Activated T-helper 17 cell treated with anti-CD3 and anti-CD28 coated beads, Interleukin-2, amount 50 U/mL, for 72 hours (primary cell): ENCODE results near the gene TERC. TPM values are rescaled to one million over a fixed set of nuclear protein-coding genes. Genes with fewer than 3 reads are reported as not detected.

Experiments used
- ATAC-seq: fragments of 150-1000 bp; cut with Tn5 transposase; replicated peaks from 2 replicates; pipeline ENCODE4 v1.10.0; 2021; ENCODE audit warnings: mild to moderate bottlenecking, moderate library complexity
- H3K27ac Mint-ChIP-seq: one replicate; pipeline ENCODE4 v1.8.0; 2022; ENCODE audit warnings: mixed read lengths
- H3K27me3 Mint-ChIP-seq: one replicate; pipeline ENCODE4 v1.8.0; 2022; ENCODE audit warnings: mixed read lengths
- H3K36me3 Mint-ChIP-seq: one replicate; pipeline ENCODE4 v1.8.0; 2022; ENCODE audit warnings: low read depth, mild to moderate bottlenecking, mixed read lengths
- H3K4me1 Mint-ChIP-seq: one replicate; pipeline ENCODE4 v1.8.0; 2022; ENCODE audit warnings: mixed read lengths
- H3K4me3 Mint-ChIP-seq: one replicate; pipeline ENCODE4 v1.8.0; 2022; ENCODE audit warnings: mild to moderate bottlenecking, mixed read lengths
- H3K9me3 Mint-ChIP-seq: one replicate; pipeline ENCODE4 v1.8.0; 2022; ENCODE audit warnings: mixed read lengths
- total RNA-seq, 2 donors: library from RNA; stranded (reverse); gene quantifications; one replicate each; pipeline ENCODE4 v1.2.3, GENCODE V29; 2022

TERC gene
- total RNA-seq = 10 to 100 TPM; 14.5 to 14.9 TPM

DNA sequence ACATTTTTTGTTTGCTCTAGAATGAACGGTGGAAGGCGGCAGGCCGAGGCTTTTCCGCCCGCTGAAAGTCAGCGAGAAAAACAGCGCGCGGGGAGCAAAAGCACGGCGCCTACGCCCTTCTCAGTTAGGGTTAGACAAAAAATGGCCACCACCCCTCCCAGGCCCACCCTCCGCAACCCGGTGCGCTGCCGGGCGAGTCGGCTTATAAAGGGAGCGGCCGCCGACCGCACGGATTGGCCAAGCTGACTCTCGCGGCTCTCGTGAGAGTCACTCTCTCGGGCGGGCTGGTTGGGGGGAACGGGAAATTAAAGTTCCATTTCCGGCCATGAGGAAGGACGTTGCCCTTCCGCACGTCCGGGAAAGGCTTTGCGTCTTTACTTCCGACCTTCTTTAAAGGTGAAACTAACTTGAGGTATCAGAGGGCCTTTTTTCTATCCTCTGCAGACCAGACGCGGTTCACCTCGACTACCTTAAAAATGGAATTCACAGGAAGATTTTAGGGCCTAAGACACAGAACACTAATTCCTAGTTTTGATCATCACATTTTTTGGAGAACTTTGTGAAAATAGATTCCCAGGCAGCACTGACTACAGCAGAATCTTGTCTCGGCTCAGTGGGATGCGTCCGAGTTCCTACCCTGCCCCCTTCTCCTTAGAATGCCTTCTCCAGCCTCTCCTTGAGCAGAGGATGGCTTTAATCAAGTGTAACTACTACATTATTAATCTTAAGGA is at the start of gene TERC:
TSS of gene TERC (minus strand) at position 179 of the 731 bp plus-strand sequence.
- Mint-ChIP-seq H3K9me3 (no peaks in the 10 kb centered on the region), H3K27me3 (no peaks in the 10 kb centered on the region), H3K4me1 (peaks cover 10% of the 10 kb centered on the region), H3K27ac (peak within 1 kb of the TSS; percentile 96), H3K4me3 (peak within 1 kb of the TSS; percentile 94), H3K36me3 (peaks cover 6% of the 10 kb centered on the region)
- ATAC-seq = peak; percentile 82

DNA sequence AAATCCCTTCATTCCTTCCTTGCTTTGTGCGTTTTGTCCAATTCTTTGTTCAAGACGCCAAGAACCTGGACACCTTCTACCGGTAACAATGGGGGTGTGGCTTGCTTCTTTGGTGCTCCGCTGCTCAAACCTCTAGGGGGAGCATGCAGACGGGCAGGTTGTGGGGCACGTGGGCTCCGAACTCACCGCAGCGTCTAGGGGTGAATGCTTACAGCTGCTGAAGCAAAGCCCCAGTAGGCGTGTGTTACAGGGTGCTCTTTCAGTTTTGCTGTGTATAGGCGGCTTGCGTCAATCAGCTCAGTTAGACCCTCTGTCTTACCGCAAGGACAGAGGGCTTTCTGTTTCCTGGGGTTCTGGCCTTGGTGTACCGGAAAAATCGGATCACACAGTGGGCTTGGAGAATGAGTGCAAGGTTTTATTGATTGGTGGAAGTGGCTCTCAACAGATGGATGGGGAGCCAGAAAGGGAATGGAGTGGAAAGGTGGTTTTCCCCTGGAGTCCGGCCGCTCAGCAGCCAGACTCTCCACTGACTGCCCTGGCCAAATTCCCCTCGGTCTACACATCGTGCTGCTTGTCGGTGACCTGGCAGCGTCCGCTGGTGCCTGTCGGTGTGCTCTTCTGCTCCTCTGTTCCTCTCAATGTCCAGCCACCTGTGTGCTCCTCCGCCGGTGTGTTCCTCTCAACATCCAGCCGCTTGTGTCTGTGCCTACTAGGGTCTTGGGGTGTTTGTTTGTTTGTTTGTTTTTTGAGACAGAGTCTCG is 49.1 kb upstream of the TERC start:
- Mint-ChIP-seq H3K27ac (peak overlapping the region; percentile 86), H3K9me3 (peaks cover 3% of the 10 kb centered on the region), H3K4me1 (peaks cover 14% of the 10 kb centered on the region), H3K36me3 (no peaks in the 10 kb centered on the region), H3K4me3 (peak overlapping the region; percentile 97), H3K27me3 (peaks cover 3% of the 10 kb centered on the region)
- ATAC-seq = peak; percentile 71

DNA sequence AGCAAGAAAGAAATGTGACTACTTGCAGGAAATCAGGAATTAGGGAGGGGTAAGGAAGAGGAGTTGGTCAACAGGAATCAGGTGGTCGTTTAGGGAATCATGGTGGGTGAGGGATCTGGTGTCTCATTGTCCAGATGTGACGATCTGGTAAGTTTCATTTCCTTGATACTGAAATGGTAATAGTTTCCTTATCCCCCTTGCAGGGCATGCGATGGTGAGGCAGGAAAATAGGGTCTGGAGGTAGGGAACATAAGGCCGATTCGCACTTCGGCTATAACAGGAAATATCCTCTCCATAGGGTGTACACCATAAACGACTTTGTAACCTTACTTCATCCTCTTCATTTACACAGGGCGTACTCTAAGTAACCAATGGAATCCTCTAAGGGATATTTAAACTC is 48.4 kb upstream of the TERC start:
- Mint-ChIP-seq H3K4me3 (peak overlapping the region; percentile 97), H3K36me3 (no peaks in the 10 kb centered on the region), H3K4me1 (peaks cover 14% of the 10 kb centered on the region), H3K27ac (peak overlapping the region; percentile 86), H3K27me3 (peaks cover 2% of the 10 kb centered on the region), H3K9me3 (peaks cover 3% of the 10 kb centered on the region)
- ATAC-seq = no peak

DNA sequence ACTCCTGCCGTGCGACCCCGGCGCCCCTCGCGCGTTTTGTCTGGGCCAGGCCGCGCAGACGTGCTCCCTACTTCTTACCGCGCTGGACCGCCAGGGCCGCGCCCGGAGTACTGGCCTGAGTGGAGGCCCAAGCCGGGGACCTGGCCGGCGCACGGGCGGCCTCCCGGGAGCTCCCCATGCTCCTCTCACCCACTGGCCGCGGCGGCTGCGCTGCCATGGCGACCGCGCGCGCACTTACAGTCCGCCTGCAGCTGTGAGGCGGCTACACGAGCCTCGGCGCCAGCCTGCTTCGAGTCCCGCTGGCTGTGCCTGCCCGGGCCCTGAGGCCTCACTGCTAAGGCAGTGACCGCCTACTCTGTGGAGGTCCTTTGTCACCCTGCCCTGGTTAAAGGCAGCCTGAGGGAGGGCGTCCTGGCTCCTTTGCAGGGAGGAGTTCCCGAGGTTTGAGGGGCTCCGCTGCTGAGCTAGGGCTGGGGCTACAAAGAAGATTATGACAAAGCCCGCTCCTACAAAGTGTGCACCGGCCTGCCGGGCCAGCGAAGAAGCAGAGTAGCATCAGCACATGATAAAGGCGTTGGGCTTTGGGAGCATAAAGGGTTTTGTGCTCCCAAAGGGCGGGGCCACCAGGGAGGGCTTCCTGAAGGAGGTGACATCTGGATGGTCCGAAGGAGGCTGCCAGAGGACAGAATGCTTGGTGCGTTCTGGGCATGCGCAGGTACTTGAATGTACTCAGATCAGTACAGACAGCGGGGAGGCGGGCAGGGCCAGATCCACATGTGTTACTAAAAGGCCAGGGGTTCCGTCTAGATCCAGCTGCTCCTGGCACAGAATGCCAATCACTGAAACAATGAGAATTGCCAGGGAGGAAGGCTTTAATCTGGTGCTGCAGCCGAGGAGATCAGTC is 47.7 kb upstream of the TERC start, which contains the start of the genes LRRC34 and LRRIQ4:
TSS of gene LRRC34 (minus strand) at position 573 of the 904 bp plus-strand sequence. CDS start at position 217, 356 bp downstream.
TSS of gene LRRIQ4 (plus strand) at position 539 of the 904 bp plus-strand sequence. CDS start 9,052 bp downstream, outside the sequence.
- H3K9me3 Mint-ChIP-seq = peaks cover 3% of the 10 kb centered on the region
- H3K27me3 Mint-ChIP-seq = no peaks in the 10 kb centered on the region
- peak; percentile 83 for ATAC-seq
- no peaks in the 10 kb centered on the region for H3K36me3 Mint-ChIP-seq
- H3K4me1 Mint-ChIP-seq = peaks cover 14% of the 10 kb centered on the region
- H3K27ac Mint-ChIP-seq = peak within 1 kb of the TSS; percentile 86
- peak within 1 kb of the TSS; percentile 97 for H3K4me3 Mint-ChIP-seq

DNA sequence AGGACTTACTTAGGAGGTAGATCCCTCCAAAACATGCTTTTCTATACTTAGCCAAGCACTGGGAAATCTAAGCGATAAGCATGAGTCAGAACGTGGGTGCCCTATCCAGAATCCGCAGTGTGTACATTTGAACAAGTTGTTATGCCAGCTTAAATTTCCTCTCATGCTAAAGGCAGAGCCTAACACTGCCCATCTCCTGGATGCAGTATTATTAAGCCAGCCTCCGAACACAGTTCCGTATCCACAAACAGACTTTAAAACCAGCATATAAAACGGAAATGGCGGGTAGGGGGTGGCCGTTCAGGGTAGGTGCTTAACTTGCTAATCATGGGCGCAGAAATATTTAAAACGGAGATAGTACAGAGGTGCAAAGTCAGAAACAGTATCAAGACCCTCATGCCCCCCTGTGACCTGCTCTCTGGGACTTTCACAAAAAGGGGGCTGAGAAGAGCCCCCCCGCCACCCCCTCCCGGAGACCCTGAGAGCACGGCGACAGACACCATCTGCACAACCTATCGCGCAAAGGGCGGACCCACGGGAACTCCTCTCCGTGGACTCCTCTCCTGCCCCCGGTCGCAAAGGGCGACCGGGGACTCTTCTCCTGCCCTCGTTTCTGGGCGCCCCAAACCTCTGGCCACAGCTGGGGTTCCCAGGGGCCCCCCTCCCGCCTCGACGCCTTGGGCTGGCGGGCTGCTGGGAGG is 46.9 kb upstream of the TERC start:
- Mint-ChIP-seq H3K4me3 (peak overlapping the region; percentile 97), H3K9me3 (peaks cover 3% of the 10 kb centered on the region), H3K36me3 (no peaks in the 10 kb centered on the region), H3K4me1 (peaks cover 14% of the 10 kb centered on the region), H3K27ac (no peak overlapping the region), H3K27me3 (no peaks in the 10 kb centered on the region)
- ATAC-seq = peak; percentile 5

DNA sequence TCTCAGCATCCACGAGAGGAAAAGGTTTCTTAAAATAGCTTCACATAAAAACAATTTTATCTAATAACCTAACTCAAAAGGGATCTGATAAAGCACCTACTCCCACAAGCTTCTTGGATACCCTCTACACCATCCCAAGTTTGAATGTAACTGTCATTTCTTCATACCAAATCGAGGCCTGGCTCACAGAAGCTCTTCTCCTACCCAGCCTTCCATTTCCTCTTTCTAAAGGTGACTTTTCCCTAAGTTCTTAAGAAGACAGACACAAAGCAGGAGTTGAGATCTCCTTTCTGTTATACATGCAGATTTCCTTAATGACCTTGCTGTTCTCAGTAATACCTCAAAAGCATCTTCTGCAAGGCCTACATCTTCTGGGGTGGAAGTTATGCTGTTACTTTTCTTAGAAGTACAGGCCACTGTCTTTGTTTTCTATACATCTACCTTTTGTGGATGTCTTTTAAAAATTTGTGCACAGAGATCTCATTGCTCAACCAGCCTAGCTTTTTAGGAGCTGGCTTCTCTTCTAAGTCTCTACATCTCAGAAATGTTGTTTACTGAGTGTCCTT is 44.5 kb upstream of the TERC start:
- H3K9me3 Mint-ChIP-seq = no peaks in the 10 kb centered on the region
- H3K27me3 Mint-ChIP-seq = no peaks in the 10 kb centered on the region
- H3K27ac Mint-ChIP-seq = no peak overlapping the region
- H3K4me3 Mint-ChIP-seq = no peak overlapping the region
- no peaks in the 10 kb centered on the region for H3K36me3 Mint-ChIP-seq
- H3K4me1 Mint-ChIP-seq = peaks cover 14% of the 10 kb centered on the region
- no peak for ATAC-seq

DNA sequence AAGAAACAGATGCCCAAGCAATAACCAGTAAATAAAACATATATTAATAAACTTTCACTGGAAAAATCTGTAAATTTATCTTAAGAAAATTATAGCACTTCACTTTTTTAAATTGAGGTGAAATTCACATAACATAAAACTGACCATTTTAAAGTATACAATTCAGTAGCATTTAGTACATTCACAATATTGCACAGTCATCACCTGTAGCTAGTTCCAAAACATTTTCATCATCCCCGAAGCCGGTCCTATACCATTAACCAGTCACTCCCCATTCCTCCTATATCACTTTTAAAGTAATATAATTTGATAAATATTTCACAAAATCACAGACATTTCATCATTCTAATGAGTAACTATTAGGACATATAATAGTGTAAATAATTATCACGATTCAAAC is 39.8 kb upstream of the TERC start:
- H3K4me1 Mint-ChIP-seq = no peaks in the 10 kb centered on the region
- no peak overlapping the region for H3K27ac Mint-ChIP-seq
- no peak for ATAC-seq
- no peaks in the 10 kb centered on the region for H3K36me3 Mint-ChIP-seq
- no peak overlapping the region for H3K4me3 Mint-ChIP-seq
- H3K9me3 Mint-ChIP-seq = no peaks in the 10 kb centered on the region
- no peaks in the 10 kb centered on the region for H3K27me3 Mint-ChIP-seq

DNA sequence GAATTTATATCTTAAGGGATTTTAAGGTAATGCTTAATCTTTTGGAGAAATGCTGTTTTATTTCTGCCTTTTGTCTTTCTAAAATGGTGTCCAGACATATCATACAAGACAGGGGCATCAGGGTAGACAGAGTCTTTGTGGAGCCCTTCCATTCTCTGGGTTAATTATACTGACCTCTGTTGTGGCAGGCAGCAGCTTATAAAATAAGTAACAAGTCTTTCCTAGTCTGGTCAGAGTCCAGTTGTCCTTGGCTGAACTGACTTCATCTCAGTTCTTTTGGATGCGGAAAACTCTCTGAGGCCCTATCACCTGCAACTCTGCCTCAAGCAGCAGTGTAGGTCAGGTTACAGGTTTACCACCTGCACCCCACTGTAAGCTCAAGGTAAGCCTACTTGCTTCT is 27.5 kb upstream of the TERC start:
- Mint-ChIP-seq H3K9me3 (no peaks in the 10 kb centered on the region), H3K27me3 (no peaks in the 10 kb centered on the region), H3K4me1 (peaks cover 9% of the 10 kb centered on the region), H3K27ac (no peak overlapping the region), H3K4me3 (no peak overlapping the region), H3K36me3 (peaks cover 50% of the 10 kb centered on the region)
- ATAC-seq = no peak

DNA sequence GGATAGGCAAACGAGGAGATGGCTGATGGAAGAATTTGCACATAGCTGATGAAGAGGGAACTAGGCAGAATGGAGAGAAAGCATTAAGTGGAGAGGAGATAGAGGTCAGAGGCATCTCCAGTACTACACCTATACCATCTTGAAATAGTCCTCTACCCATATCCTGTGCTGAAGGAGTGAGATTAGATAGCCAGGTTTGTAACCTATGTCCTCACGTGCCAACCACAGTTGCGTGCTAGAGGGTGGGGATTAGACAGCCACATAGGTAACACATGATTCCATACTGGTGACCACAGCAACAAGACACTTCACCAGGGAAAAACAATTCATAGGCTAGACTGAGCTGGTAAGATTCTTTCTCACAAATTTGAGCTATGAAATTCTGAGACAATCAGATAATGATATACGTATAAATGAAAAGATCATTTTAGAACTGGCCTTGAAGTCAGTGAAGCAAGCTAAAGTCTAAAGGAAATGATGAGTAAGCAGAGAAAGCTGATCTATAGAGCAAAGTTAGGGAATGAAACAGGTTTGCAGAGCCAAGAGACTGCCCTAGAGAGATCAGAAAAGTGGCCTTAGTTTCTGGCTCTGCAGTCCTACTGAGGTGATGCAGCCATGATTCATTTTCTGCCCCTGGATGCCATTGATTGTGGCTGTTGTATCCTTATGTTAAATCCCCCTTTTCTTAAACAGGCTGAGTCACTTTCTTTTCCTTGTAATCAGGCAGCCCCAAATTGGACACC is 26.0 kb upstream of the TERC start:
- peak overlapping the region; percentile 16 for H3K27ac Mint-ChIP-seq
- H3K4me3 Mint-ChIP-seq = no peak overlapping the region
- H3K36me3 Mint-ChIP-seq = peaks cover 65% of the 10 kb centered on the region
- H3K4me1 Mint-ChIP-seq = peaks cover 9% of the 10 kb centered on the region
- no peaks in the 10 kb centered on the region for H3K9me3 Mint-ChIP-seq
- no peaks in the 10 kb centered on the region for H3K27me3 Mint-ChIP-seq
- no peak for ATAC-seq

DNA sequence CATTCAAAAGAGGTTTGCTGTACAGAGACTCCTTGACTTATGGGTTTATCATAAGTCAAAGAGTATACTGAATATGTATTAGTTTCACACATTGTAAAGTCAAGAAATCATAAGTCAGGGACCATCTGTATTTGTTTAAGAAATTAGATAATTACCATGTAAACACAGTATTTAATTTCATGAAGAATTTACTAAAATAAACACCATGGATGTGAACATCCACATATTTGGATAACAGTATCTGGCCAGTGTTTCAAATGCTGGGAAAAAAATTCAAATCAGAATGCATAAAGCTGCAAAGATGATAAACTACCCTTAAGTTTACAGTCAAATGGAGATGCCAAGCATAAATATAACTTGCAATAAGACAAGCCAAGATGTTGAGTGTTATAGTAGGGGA is 25.4 kb upstream of the TERC start:
- Mint-ChIP-seq H3K4me1 (peaks cover 9% of the 10 kb centered on the region), H3K36me3 (peaks cover 71% of the 10 kb centered on the region), H3K27ac (peak overlapping the region; percentile 16), H3K9me3 (no peaks in the 10 kb centered on the region), H3K27me3 (no peaks in the 10 kb centered on the region), H3K4me3 (no peak overlapping the region)
- ATAC-seq = no peak

DNA sequence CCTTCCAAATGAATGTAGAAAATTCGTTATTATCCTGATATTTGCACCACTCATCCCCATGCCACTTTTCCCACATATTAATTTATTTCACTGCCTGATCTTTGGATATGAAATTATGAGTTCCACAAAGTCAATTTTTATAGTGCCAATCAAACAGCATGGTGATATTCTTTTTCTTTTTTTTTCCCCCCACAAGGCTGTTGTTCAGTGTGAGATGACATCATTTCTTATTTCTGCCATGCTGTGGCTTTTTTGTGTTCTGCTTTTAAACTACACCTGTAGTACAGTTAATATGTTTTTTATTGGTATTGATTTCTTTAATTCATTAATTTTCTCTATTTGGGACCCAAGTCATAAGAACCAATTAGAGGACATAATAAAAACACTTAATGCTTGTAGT is 22.9 kb upstream of the TERC start:
- no peak for ATAC-seq
- H3K4me1 Mint-ChIP-seq = peaks cover 9% of the 10 kb centered on the region
- H3K9me3 Mint-ChIP-seq = no peaks in the 10 kb centered on the region
- peaks cover 92% of the 10 kb centered on the region for H3K36me3 Mint-ChIP-seq
- no peak overlapping the region for H3K4me3 Mint-ChIP-seq
- no peaks in the 10 kb centered on the region for H3K27me3 Mint-ChIP-seq
- H3K27ac Mint-ChIP-seq = no peak overlapping the region

DNA sequence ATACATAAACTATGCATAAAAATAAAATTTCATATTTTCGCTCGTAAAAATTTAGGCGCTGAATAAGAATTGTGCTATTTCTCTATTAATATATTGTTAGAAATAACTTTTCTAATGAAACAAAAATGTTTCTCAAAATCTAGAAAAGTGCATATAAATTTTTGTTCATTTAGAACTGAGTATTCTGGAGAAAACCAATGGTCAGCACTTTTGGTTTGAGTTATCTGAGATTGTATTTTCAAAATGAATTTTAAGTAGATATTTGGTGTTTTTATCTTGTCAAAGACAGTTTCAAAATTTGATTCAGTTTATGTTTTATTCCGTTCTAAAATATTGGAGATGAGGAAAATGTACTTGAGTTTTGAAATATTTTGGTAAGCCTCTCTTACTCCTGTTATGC is 22.3 kb upstream of the TERC start:
- H3K4me1 Mint-ChIP-seq = peaks cover 9% of the 10 kb centered on the region
- H3K27me3 Mint-ChIP-seq = no peaks in the 10 kb centered on the region
- H3K27ac Mint-ChIP-seq = no peak overlapping the region
- ATAC-seq = no peak
- peaks cover 92% of the 10 kb centered on the region for H3K36me3 Mint-ChIP-seq
- no peak overlapping the region for H3K4me3 Mint-ChIP-seq
- no peaks in the 10 kb centered on the region for H3K9me3 Mint-ChIP-seq
